ENCODE results near the gene FGF12. TPM values are rescaled to one million over a fixed set of nuclear protein-coding genes. Genes with fewer than 3 reads are reported as not detected.

The FGF12 gene
- total RNA-seq, 4 donors from 2014 or later = 0.94 to 15.9 (median 15.1) TPM

DNA sequence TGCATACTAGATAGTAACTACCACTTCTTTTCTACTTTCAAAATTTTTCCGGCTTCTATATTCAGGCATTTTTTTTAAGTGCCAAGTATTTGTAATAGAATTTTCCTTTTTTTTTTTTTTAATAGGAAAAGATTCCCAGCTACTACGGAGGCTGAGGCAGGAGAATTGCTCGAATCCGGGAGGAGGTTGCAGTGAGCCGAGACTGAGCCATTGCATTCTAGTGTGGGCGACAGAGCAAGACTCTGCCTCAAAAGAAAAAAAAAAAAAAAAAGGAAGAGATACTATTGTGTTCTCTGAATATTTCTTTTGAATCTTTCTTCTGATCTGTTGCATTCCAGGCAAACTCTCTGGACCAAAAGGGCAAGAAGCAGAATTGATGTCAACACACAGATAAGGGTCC lies 557.3 kb downstream of the FGF12 start:
- Histone ChIP-seq H3K36me3 (no peaks in the 10 kb centered on the region), H3K4me3 (no peak overlapping the region), H3K4me1 (no peaks in the 10 kb centered on the region), H3K27me3 (no peaks in the 10 kb centered on the region), H3K9me3 (no peaks in the 10 kb centered on the region), H3K27ac (no peak overlapping the region)
- ATAC-seq = no peak
- WGBS, 2 donors (ENCODE audit: low coverage in 1 of 2) = 76 to 84% methylated on average over 5 of the region's 6 CpGs
- TF ChIP-seq POLR2A (IDR thresholded peaks at IDR 0.05) (no peak), POLR2AphosphoS5 (IDR thresholded peaks at IDR 0.05) (no peak), EP300 (IDR thresholded peaks at IDR 0.05) (no peak)
- TF ChIP-seq, protein P1, sequence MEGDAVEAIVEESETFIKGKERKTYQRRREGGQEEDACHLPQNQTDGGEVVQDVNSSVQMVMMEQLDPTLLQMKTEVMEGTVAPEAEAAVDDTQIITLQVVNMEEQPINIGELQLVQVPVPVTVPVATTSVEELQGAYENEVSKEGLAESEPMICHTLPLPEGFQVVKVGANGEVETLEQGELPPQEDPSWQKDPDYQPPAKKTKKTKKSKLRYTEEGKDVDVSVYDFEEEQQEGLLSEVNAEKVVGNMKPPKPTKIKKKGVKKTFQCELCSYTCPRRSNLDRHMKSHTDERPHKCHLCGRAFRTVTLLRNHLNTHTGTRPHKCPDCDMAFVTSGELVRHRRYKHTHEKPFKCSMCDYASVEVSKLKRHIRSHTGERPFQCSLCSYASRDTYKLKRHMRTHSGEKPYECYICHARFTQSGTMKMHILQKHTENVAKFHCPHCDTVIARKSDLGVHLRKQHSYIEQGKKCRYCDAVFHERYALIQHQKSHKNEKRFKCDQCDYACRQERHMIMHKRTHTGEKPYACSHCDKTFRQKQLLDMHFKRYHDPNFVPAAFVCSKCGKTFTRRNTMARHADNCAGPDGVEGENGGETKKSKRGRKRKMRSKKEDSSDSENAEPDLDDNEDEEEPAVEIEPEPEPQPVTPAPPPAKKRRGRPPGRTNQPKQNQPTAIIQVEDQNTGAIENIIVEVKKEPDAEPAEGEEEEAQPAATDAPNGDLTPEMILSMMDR (IDR thresholded peaks at IDR 0.05) = no peak

DNA sequence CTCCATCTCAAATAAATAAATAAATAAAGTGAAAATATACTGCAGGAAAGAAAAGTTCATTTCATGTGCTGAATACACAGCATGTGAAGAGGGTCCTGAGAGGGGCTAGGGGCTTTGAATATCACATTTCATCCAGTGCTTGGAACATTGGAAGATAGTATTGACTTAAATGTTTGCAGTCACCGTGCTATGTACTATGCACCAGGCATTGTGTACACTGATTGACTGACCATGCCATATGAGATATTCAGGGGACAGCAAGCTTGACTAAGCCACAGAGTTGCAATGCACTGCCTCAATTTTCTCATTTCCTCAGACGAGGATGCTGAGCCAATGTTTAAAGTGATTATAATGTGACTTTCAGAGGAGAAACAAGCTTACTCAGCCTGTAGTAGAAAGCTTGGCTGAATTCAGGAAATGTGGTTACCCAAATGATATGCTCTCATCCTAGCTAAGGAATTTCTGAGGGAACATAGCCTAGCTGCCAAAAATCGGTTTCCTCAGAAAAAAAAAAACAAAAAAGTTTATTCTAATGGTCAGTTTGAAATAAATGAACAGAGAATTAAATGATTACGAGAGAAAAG lies 557.9 kb downstream of the FGF12 start:
- ATAC-seq = no peak
- 66 to 90% methylated on average over 4 of the region's 4 CpGs for WGBS, 2 donors (ENCODE audit: low coverage in 1 of 2)
- Histone ChIP-seq H3K4me3 (no peak overlapping the region), H3K27ac (no peak overlapping the region), H3K9me3 (no peaks in the 10 kb centered on the region), H3K27me3 (no peaks in the 10 kb centered on the region), H3K4me1 (no peaks in the 10 kb centered on the region), H3K36me3 (no peaks in the 10 kb centered on the region)
- TF ChIP-seq, protein P1 (IDR thresholded peaks at IDR 0.05) = no peak
- TF ChIP-seq EP300 (IDR thresholded peaks at IDR 0.05) (no peak), POLR2A (IDR thresholded peaks at IDR 0.05) (no peak), POLR2AphosphoS5 (IDR thresholded peaks at IDR 0.05) (no peak)

GRCh38 chr3:192168202-192168601 lies 559.1 kb downstream of the FGF12 start:
- no peak for ATAC-seq
- Histone ChIP-seq H3K4me1 (no peaks in the 10 kb centered on the region), H3K36me3 (no peaks in the 10 kb centered on the region), H3K27me3 (no peaks in the 10 kb centered on the region), H3K4me3 (no peak overlapping the region), H3K9me3 (no peaks in the 10 kb centered on the region), H3K27ac (no peak overlapping the region)
- TF ChIP-seq, protein P1 (IDR thresholded peaks at IDR 0.05) = no peak
- no peak for TF ChIP-seq EP300 (IDR thresholded peaks at IDR 0.05)
- no peak for TF ChIP-seq POLR2A (IDR thresholded peaks at IDR 0.05)
- no peak for TF ChIP-seq POLR2AphosphoS5 (IDR thresholded peaks at IDR 0.05)

GRCh38 chr3:192165552-192165951 lies 561.8 kb downstream of the FGF12 start:
- H3K4me3 ChIP-seq = no peak overlapping the region
- no peak for ATAC-seq
- H3K27me3 ChIP-seq = no peaks in the 10 kb centered on the region
- no peaks in the 10 kb centered on the region for H3K9me3 ChIP-seq
- H3K36me3 ChIP-seq = no peaks in the 10 kb centered on the region
- no peak for TF ChIP-seq POLR2AphosphoS5 (IDR thresholded peaks at IDR 0.05)
- H3K4me1 ChIP-seq = no peaks in the 10 kb centered on the region
- H3K27ac ChIP-seq = no peak overlapping the region
- WGBS, 2 donors (ENCODE audit: low coverage in 1 of 2) = 43 to 70% methylated on average over 2 of the region's 2 CpGs

DNA sequence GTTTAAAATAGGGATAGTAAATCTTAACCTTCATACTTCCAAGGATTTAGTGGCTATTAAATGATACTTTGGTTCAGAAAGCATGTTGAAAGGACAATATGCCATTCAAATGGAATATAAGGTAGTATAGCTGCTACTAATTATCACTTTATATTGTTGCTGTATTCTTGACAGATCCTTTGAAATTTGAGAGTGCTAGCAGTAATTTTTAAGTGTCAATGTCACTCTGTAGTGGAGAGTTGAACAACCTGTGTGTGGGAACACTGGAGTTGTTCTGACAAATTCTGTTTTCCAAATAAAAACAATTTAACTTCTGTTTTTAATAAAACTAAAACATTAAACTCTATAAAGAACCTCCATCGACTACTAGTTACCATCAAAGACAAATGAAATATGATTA lies 565.7 kb downstream of the FGF12 start:
- H3K9me3 ChIP-seq = no peaks in the 10 kb centered on the region
- no peaks in the 10 kb centered on the region for H3K36me3 ChIP-seq
- 83 to 89% methylated on average over 1 of the region's 1 CpG for WGBS, 2 donors (ENCODE audit: low coverage in 1 of 2)
- H3K4me1 ChIP-seq = no peaks in the 10 kb centered on the region
- no peaks in the 10 kb centered on the region for H3K27me3 ChIP-seq
- H3K27ac ChIP-seq = no peak overlapping the region
- no peak overlapping the region for H3K4me3 ChIP-seq
- ATAC-seq = no peak
- TF ChIP-seq, protein P1 (IDR thresholded peaks at IDR 0.05) = no peak
